Hepatocyte (in vitro differentiated cells): ENCODE results near the gene CNTN4. TPM values are rescaled to one million over a fixed set of nuclear protein-coding genes. Genes with fewer than 3 reads are reported as not detected.

Experiments used
- DNase-seq: peaks from one replicate; pipeline ENCODE4 v3.0.0-alpha.2; 2016; ENCODE audit warnings: low spot score
- H2AFZ ChIP-seq: fragments of 200-600 bp; sonication (generic); 2 replicates; pipeline ENCODE4 v1.6.0; 2016; ENCODE audit warnings: antibody characterized with exemption, mild to moderate bottlenecking
- H3K27ac ChIP-seq: fragments of 200-600 bp; sonication (generic); 2 replicates; pipeline ENCODE4 v1.5.1; 2016; ENCODE audit warnings: mild to moderate bottlenecking
- H3K27me3 ChIP-seq: fragments of 200-600 bp; sonication (generic); 2 replicates; pipeline ENCODE4 v1.6.1; 2016
- H3K36me3 ChIP-seq: fragments of 200-600 bp; sonication (generic); replicated peaks from 2 replicates; pipeline ENCODE4 v1.5.1; 2016; ENCODE audit warnings: low read depth; ENCODE audit not compliant: insufficient read depth
- H3K4me1 ChIP-seq: fragments of 200-600 bp; sonication (generic); 2 replicates; pipeline ENCODE4 v1.5.1; 2016; ENCODE audit warnings: mild to moderate bottlenecking, moderate library complexity; ENCODE audit not compliant: insufficient read depth
- H3K4me2 ChIP-seq: fragments of 200-600 bp; sonication (generic); 2 replicates; pipeline ENCODE4 v1.6.0; 2016
- H3K4me3 ChIP-seq: fragments of 200-600 bp; sonication (generic); 2 replicates; pipeline ENCODE4 v1.5.1; 2016; ENCODE audit warnings: mild to moderate bottlenecking
- H3K79me2 ChIP-seq: fragments of 200-600 bp; sonication (generic); 2 replicates; pipeline ENCODE4 v1.6.0; 2017; ENCODE audit warnings: mild to moderate bottlenecking
- H3K9me2 ChIP-seq: fragments of 200-600 bp; sonication (generic); replicated peaks from 2 replicates; pipeline ENCODE4 v1.6.0; 2017; ENCODE audit warnings: mild to moderate bottlenecking; ENCODE audit not compliant: insufficient read depth
- H3K9me3 ChIP-seq: fragments of 200-600 bp; sonication (generic); 2 replicates; pipeline ENCODE4 v1.5.1; 2016; ENCODE audit warnings: low read depth, mild to moderate bottlenecking
- H4K20me1 ChIP-seq: fragments of 200-600 bp; sonication (generic); 2 replicates; pipeline ENCODE4 v1.6.0; 2016; ENCODE audit warnings: mild to moderate bottlenecking; ENCODE audit not compliant: insufficient read depth, poor library complexity, severe bottlenecking
- EZH2 ChIP-seq: fragments of 200-600 bp; sonication (generic); IDR thresholded peaks from 2 replicates; pipeline ENCODE4 v1.6.1; 2016; ENCODE audit warnings: antibody characterized with exemption, mild to moderate bottlenecking, borderline replicate concordance
- EZH2phosphoT487 ChIP-seq: fragments of 200-600 bp; sonication (generic); IDR thresholded peaks from one replicate; pipeline ENCODE4 v1.6.1; 2018; ENCODE audit warnings: antibody characterized with exemption, mild to moderate bottlenecking, low read depth, moderate library complexity; ENCODE audit not compliant: unreplicated experiment, severe bottlenecking
- WGBS: methylation state at CpG from one replicate; pipeline ENCODE4 v1.1.6; 2016; ENCODE audit warnings: low lambda C conversion rate; ENCODE audit errors: missing lambda C conversion rate; 5-methylcytosine and 5-hydroxymethylcytosine counted together
- polyA plus RNA-seq: library from polyadenylated mRNA; unstranded; fragments of >200 nt; fragmentation: Nextera tagmentation; extraction: Ambion mirVana; gene quantifications from 2 replicates; pipeline ENCODE4 v1.2.1, GENCODE V29; 2016
- total RNA-seq: library from RNA; depleted of rRNA; stranded (reverse); fragments of >200 nt; gene quantifications from 2 replicates; pipeline ENCODE4 v1.2.3, GENCODE V29; 2014
- TF ChIP-seq, protein P1 (sequence below): fragments of 200-600 bp; sonication (generic); IDR thresholded peaks from 2 replicates; pipeline ENCODE4 v1.5.1; 2016; ENCODE audit warnings: antibody characterized with exemption, mild to moderate bottlenecking; ENCODE audit not compliant: poor library complexity

Gene CNTN4
- total and polyA plus RNA-seq, 2 experiments from 2014 or later: 17.6 to 30.3 TPM

DNA sequence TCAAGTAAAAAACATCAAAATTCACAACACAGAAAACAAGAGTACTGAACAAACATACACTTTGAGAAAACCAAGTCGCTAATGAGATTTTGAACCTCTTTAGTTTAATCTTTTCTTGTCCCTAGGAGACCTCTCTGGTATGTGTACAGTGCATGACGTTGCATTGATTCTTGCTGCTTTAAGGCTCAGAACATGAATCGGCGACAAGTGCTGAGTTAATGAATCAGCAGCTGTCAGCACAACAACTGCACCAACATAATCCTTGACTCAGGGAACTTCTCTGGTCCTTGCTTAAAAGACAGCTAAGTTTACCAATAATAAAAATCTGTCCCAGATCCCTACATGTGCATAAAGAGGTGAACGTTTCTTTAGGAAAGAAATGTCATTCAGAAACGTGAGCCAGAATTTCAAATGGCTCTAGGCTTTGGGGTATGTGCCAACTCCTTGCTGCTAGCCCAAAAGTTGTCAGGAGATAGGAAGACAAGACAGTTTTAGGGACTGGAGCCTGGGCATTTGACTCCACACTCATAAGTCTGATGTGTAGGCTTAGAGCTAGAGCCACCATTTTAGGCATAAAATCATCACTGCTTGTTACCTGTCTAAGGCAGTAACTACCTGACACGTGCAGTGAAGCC, 924.6 kb downstream of the CNTN4 start:
- no peaks in the 10 kb centered on the region for H3K79me2 ChIP-seq
- 54% methylated on average over 7 of the region's 7 CpGs for WGBS

DNA sequence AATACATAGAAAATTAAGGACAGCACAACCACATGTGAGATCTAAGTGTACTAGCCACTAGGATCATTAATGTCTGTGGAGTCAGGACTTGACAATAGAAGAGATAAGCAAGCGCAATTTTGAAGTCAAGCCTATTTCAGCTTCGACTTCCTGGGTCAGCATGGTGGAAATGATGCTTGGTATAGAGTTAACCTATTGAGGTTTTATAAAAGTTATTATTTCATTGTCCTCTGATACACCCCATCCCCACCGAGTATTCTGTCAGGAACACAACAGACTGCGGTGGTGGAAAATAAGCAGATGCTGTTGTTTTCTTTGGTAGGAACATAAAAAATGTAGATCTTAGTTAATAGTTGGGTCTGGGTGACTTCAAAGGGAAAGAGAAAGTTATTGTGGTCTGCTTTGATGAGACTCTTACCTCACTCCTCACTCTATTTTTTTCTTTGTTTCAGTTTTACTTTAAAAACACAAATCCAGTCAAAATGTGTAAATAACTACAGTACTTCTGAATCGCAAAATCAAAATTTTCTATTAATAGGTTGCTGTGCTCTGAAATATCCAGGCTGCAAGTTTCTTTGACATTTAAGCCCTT, 929.4 kb downstream of the CNTN4 start:
- no peak overlapping the region for H2AFZ ChIP-seq
- no peaks in the 10 kb centered on the region for H3K9me2 ChIP-seq
- H3K4me2 ChIP-seq: no peak overlapping the region
- no peak for DNase-seq
- no peaks in the 10 kb centered on the region for H3K9me3 ChIP-seq
- H3K27ac ChIP-seq: no peak overlapping the region
- H3K36me3 ChIP-seq: no peaks in the 10 kb centered on the region
- H3K79me2 ChIP-seq: no peaks in the 10 kb centered on the region
- H3K4me3 ChIP-seq: no peak overlapping the region
- 83% methylated on average over 5 of the region's 5 CpGs for WGBS
- H4K20me1 ChIP-seq: no peaks in the 10 kb centered on the region
- no peak for TF ChIP-seq EZH2phosphoT487
- TF ChIP-seq, protein P1, sequence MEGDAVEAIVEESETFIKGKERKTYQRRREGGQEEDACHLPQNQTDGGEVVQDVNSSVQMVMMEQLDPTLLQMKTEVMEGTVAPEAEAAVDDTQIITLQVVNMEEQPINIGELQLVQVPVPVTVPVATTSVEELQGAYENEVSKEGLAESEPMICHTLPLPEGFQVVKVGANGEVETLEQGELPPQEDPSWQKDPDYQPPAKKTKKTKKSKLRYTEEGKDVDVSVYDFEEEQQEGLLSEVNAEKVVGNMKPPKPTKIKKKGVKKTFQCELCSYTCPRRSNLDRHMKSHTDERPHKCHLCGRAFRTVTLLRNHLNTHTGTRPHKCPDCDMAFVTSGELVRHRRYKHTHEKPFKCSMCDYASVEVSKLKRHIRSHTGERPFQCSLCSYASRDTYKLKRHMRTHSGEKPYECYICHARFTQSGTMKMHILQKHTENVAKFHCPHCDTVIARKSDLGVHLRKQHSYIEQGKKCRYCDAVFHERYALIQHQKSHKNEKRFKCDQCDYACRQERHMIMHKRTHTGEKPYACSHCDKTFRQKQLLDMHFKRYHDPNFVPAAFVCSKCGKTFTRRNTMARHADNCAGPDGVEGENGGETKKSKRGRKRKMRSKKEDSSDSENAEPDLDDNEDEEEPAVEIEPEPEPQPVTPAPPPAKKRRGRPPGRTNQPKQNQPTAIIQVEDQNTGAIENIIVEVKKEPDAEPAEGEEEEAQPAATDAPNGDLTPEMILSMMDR: no peak
- no peak for TF ChIP-seq EZH2
- no peaks in the 10 kb centered on the region for H3K27me3 ChIP-seq
- H3K4me1 ChIP-seq: no peaks in the 10 kb centered on the region

More for the DNA sequence above, 924.6 kb downstream of the CNTN4 start:
- Histone ChIP-seq H3K4me2 (no peak overlapping the region), H3K27ac (no peak overlapping the region), H2AFZ (no peak overlapping the region), H3K9me3 (no peaks in the 10 kb centered on the region), H4K20me1 (no peaks in the 10 kb centered on the region), H3K27me3 (no peaks in the 10 kb centered on the region), H3K36me3 (no peaks in the 10 kb centered on the region), H3K4me3 (no peak overlapping the region), H3K9me2 (no peaks in the 10 kb centered on the region), H3K4me1 (no peaks in the 10 kb centered on the region)
- no peak for DNase-seq
- no peak for TF ChIP-seq EZH2phosphoT487
- TF ChIP-seq, protein P1: no peak
- TF ChIP-seq EZH2: no peak

DNA sequence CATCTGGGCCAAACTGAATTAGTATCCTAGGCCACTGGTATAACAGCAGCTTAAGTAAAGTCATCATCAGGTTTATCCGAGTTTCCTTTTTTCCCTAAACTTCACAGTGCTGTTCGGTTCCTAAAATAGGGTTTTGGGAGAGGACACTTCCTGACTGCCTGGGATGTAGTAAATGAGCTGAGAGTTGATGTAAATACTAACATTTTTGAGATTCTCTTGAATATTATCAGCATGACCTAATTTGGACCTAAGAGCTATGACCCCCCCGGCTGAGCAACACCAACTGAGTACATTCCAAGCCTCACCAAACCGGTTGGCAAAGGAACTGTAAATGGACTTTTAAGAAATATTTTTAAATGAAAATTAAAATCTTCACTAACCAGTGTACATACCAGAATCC, 932.7 kb downstream of the CNTN4 start:
- Histone ChIP-seq H3K9me2 (no peaks in the 10 kb centered on the region), H3K4me1 (no peaks in the 10 kb centered on the region), H3K27me3 (no peaks in the 10 kb centered on the region), H4K20me1 (no peaks in the 10 kb centered on the region), H3K79me2 (no peaks in the 10 kb centered on the region), H2AFZ (no peak overlapping the region), H3K4me2 (peak overlapping the region; percentile 31), H3K4me3 (no peak overlapping the region), H3K27ac (peak overlapping the region; percentile 46), H3K9me3 (no peaks in the 10 kb centered on the region), H3K36me3 (no peaks in the 10 kb centered on the region)
- DNase-seq: peak; percentile 13
- WGBS: 44% methylated on average over 4 of the region's 4 CpGs
- TF ChIP-seq, protein P1: no peak
- TF ChIP-seq EZH2 (no peak), EZH2phosphoT487 (no peak)
